WTC11 (cell line): Measurements from ENCODE around the gene NRF1. TPM values are rescaled to one million over a fixed set of nuclear protein-coding genes. Genes with fewer than 3 reads are reported as not detected.

ENCODE experiments used
- ATAC-seq: fragments of 200-7000 bp; cut with Tn5 transposase; 2 replicates; pipeline ENCODE4 v1.10.0; 2021; ENCODE audit warnings: mild to moderate bottlenecking, moderate library complexity
- CTCF ChIA-PET: fragments of 300-600 bp; sonication (Branson Sonifier 250); formaldehyde crosslinking; loops from one replicate; lab custom pipeline; 2021; ENCODE audit warnings: antibody characterized with exemption; lab: Charles Lee
- POLR2A ChIA-PET: fragments of 350-600 bp; sonication (Branson Sonifier 250); formaldehyde crosslinking; loops from one replicate; lab custom pipeline; 2021; ENCODE audit warnings: antibody characterized with exemption; lab: Charles Lee
- DNase-seq: peaks from one replicate; pipeline ENCODE4 v3.0.0; 2021; ENCODE audit warnings: low spot score
- H3K27ac Mint-ChIP-seq: 2 replicates; pipeline ENCODE4 v1.8.0; 2021; ENCODE audit warnings: mixed read lengths
- H3K27me3 Mint-ChIP-seq: 2 replicates; pipeline ENCODE4 v1.8.0; 2021; ENCODE audit warnings: low read depth, mild to moderate bottlenecking, moderate library complexity, mixed read lengths
- H3K36me3 Mint-ChIP-seq: 2 replicates; pipeline ENCODE4 v1.8.0; 2021; ENCODE audit warnings: mixed read lengths
- H3K4me1 Mint-ChIP-seq: 2 replicates; pipeline ENCODE4 v1.8.0; 2022; ENCODE audit warnings: mixed read lengths
- H3K4me3 Mint-ChIP-seq: 2 replicates; pipeline ENCODE4 v1.8.0; 2021; ENCODE audit warnings: mild to moderate bottlenecking, moderate library complexity, mixed read lengths
- H3K9me3 Mint-ChIP-seq: 2 replicates; pipeline ENCODE4 v1.8.0; 2021; ENCODE audit warnings: mixed read lengths
- CTCF ChIP-seq: fragments of 200-600 bp; IDR thresholded peaks from 2 replicates; pipeline ENCODE4 v1.8.0; 2022; ENCODE audit warnings: antibody characterized with exemption
- ELF4 ChIP-seq: sonication (generic); formaldehyde crosslinking; IDR thresholded peaks from 2 replicates; pipeline ENCODE4 v1.8.1; 2022; ENCODE audit warnings: low read depth, mild to moderate bottlenecking, moderate library complexity, missing genetic modification reagents
- ERG ChIP-seq: fragments of 250-450 bp; sonication (Bioruptor Pico); IDR thresholded peaks from 2 replicates; pipeline ENCODE4 v1.8.0; 2021; ENCODE audit warnings: mild to moderate bottlenecking
- IRF1 ChIP-seq: sonication (generic); formaldehyde crosslinking; IDR thresholded peaks from 2 replicates; pipeline ENCODE4 v1.8.0; 2023; ENCODE audit warnings: missing genetic modification reagents
- JAZF1 ChIP-seq: fragments of 250-450 bp; sonication (Bioruptor Pico); IDR thresholded peaks from 2 replicates; pipeline ENCODE4 v1.9.0; 2021; ENCODE audit warnings: moderate library complexity, mild to moderate bottlenecking, inconsistent platforms
- JUN ChIP-seq: sonication (generic); formaldehyde crosslinking; IDR thresholded peaks from 2 replicates; pipeline ENCODE4 v1.8.0; 2023; ENCODE audit warnings: mild to moderate bottlenecking, missing genetic modification reagents
- NFE2L1 ChIP-seq: sonication (generic); formaldehyde crosslinking; IDR thresholded peaks from 2 replicates; pipeline ENCODE4 v1.8.1; 2023; ENCODE audit warnings: missing genetic modification reagents
- NFYB ChIP-seq: sonication (generic); formaldehyde crosslinking; conservative IDR thresholded peaks from 2 replicates; pipeline ENCODE4 v1.8.0; 2022; ENCODE audit warnings: low read depth, missing genetic modification reagents
- PREB ChIP-seq: sonication (generic); formaldehyde crosslinking; IDR thresholded peaks from 2 replicates; pipeline ENCODE4 v1.8.1; 2022; ENCODE audit warnings: mild to moderate bottlenecking, missing genetic modification reagents, moderate library complexity, borderline replicate concordance
- TEAD4 ChIP-seq: sonication (generic); formaldehyde crosslinking; IDR thresholded peaks from 2 replicates; pipeline ENCODE4 v1.8.0; 2022; ENCODE audit warnings: mild to moderate bottlenecking, missing genetic modification reagents
- ZNF121 ChIP-seq: sonication (generic); formaldehyde crosslinking; IDR thresholded peaks from 2 replicates; pipeline ENCODE4 v1.8.0; 2023; ENCODE audit warnings: missing genetic modification reagents
- ZNF219 ChIP-seq: sonication (generic); formaldehyde crosslinking; IDR thresholded peaks from 2 replicates; pipeline ENCODE4 v1.8.0; 2023; ENCODE audit warnings: missing genetic modification reagents, mild to moderate bottlenecking, borderline replicate concordance
- ZNF396 ChIP-seq: fragments of 250-450 bp; sonication (Bioruptor Pico); IDR thresholded peaks from 2 replicates; pipeline ENCODE4 v1.8.0; 2021; ENCODE audit warnings: mild to moderate bottlenecking, moderate library complexity, borderline replicate concordance
- ZNF423 ChIP-seq: fragments of 250-450 bp; sonication (Bioruptor Pico); IDR thresholded peaks from 2 replicates; pipeline ENCODE4 v2.1.2; 2022; ENCODE audit warnings: mild to moderate bottlenecking, moderate library complexity
- ZNF425 ChIP-seq: fragments of 250-450 bp; sonication (Bioruptor Pico); conservative IDR thresholded peaks from 2 replicates; pipeline ENCODE4 v1.9.0; 2021; ENCODE audit warnings: mild to moderate bottlenecking
- ZNF671 ChIP-seq: fragments of 250-450 bp; sonication (Bioruptor Pico); IDR thresholded peaks from 2 replicates; pipeline ENCODE4 v1.8.0; 2021; ENCODE audit warnings: mild to moderate bottlenecking
- total RNA-seq: library from RNA; stranded (reverse); gene quantifications from 3 replicates; pipeline ENCODE4 v1.2.3, GENCODE V29; 2021

The NRF1 gene
- total RNA-seq, 1 experiment from 2014 or later: 16.4 TPM

GRCh38 chr7:129734400-129734799 lies 122.9 kb downstream of the NRF1 start (continued):
- TF ChIP-seq PREB (CRISPR knock-in tag) (no peak), JUN (CRISPR knock-in tag) (no peak)

GRCh38 chr7:129739427-129739826 lies 127.9 kb downstream of the NRF1 start:
- no peak for TF ChIP-seq CTCF
- TF ChIP-seq ZNF121 (CRISPR knock-in tag): no peak
- TF ChIP-seq PREB (CRISPR knock-in tag): no peak
- no peak for TF ChIP-seq ZNF396 (CRISPR knock-in tag)
- TF ChIP-seq ELF4 (CRISPR knock-in tag): no peak
- no peak for TF ChIP-seq NFE2L1 (CRISPR knock-in tag)
- TF ChIP-seq JAZF1 (CRISPR knock-in tag): no peak
- no peak for TF ChIP-seq ZNF671 (CRISPR knock-in tag)
- TF ChIP-seq IRF1 (CRISPR knock-in tag): no peak
- no peak for TF ChIP-seq ERG (CRISPR knock-in tag)
- TF ChIP-seq ZNF423 (CRISPR knock-in tag): no peak
- no peak for TF ChIP-seq NFYB
- no peak for TF ChIP-seq TEAD4 (CRISPR knock-in tag)
- TF ChIP-seq ZNF425: no peak
- no peak for TF ChIP-seq ZNF219
- Mint-ChIP-seq H3K27me3 (no peaks in the 10 kb centered on the region), H3K9me3 (no peaks in the 10 kb centered on the region), H3K36me3 (peaks cover 10% of the 10 kb centered on the region), H3K4me1 (peaks cover 48% of the 10 kb centered on the region), H3K4me3 (no peak overlapping the region), H3K27ac (peak overlapping the region; percentile 63; the same call in 1 of the 2 replicates)
- DNase-seq: no peak
- ChIA-PET CTCF (interaction anchor here (0.6 to 4.6 kb wide), 4 partner anchors 42 to 1018 kb away, joined by 3 to 26 read pairs (median 3); no protein-coding TSS in a partner anchor), POLR2A (no interaction called here)
- no peak for ATAC-seq
